ENCODE measurements around the gene PALS1.

The PALS1 gene

GRCh38 chr14:67241411-67242167 is at the start of gene PALS1:
TSS of gene PALS1 (plus strand) at chr14:67241435. CDS start at chr14:67279171, 37,736 bp downstream.
- DNase-seq (ENCODE audit: low read depth, low spot score) = peak; percentile 87

DNA sequence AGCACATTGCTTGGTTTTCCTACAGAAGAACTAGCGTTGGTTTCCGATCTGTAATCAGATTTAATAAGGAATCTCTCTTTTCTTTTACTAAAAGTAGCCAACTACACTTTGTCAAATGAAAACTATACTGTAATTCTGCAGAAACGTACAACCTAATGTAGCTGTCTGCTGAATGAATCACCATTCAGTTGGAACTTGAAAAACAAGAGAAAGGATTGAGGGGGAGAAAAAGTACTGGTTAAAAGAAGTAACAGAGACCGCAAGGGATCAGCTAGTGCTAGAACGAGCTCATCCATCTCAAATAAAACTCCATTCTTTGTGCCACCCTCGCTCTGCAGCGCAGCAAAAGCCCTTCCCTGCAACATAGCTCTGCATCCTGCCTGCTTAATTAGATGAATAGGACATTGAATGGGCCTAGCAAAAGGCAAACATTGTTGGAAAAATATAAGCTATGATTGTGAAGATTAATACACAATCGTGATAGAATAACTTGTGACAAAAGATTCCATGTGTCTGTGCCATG is 49.4 kb upstream of the PALS1 start:
- DNase-seq (ENCODE audit: low read depth, low spot score) = peak; percentile 47

- no peak for DNase-seq (ENCODE audit: low read depth, low spot score)
These were observed 48.9 kb upstream of the PALS1 start for GRCh38 chr14:67192366-67192765.

DNA sequence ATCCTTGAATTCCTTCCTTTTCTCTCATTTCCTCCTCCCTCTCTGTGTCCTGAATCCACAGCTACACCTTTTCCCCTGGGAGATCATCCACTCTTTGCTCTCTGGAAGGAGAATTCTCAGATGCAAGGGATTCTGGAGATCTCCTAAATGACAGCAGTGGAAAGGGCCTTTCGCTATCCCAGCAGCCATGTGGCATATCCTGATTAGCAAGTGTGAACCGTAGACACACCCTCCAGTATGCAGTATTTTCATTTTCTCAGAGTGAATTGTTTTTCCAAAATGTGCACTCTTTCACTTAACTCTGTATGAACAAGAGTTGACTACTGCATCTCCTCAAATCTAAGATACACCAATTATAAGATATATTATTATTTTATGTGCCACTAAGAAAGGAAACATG is 46.0 kb upstream of the PALS1 start:
- DNase-seq (ENCODE audit: low read depth, low spot score) = no peak

- DNase-seq (ENCODE audit: low read depth, low spot score) = peak; percentile 10
These were observed 42.2 kb upstream of the PALS1 start for GRCh38 chr14:67199016-67199415.

DNA sequence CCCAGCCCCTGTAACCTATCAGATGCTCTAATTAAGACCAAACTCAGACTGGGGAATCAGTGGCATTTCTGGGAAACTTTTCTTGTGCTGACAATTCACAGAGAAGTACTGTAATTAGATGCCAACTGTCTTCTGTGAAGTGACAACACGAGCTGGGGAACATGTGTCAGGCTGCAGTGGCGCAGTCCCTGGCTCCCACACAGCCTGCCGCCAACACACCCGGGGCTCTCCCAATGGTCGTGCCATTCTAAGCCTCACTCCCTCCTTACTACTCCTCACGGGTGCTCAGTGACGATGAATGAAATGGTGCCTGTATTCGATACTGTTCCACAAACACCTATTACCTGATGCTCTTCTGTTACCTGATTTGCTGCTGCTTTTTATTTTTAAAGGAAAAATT is 33.4 kb upstream of the PALS1 start:
- DNase-seq (ENCODE audit: low read depth, low spot score) = no peak

GRCh38 chr14:67218126-67218525 is 23.1 kb upstream of the PALS1 start:
- DNase-seq (ENCODE audit: low read depth, low spot score) = no peak

DNA sequence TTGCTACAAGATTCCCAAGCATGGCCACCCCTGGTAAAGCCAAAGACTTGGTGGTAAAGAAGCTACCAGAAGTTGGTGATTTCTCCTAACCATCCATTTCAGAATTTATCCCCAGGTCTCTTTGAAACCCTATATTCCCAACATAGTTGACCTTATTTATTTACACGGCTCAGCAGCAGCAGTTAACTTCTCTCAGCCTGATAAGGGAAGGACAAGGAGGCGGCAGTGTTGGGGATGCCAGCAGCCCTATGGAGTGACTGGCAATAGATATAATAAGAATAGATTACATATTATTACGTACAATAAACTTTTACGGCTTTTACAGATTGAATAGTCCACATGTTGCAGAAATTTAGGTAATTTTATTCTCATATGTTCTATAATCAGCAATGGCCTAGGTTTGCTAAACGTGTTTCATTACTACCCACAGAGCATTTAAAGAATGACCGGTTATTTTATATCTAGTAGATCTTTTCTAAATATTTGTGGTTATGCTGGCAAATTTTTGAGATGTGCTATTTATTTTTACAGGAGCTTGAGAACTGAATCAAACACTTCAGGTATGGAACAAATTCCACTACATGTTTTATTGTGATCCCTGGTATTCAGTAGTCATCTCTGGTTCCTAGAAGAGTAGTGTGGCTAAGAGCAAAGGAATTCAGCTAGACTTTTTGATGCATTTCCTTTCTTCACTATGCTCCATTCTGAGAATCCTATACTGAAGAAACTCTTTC is 19.8 kb upstream of the PALS1 start:
- DNase-seq (ENCODE audit: low read depth, low spot score) = peak; percentile 82

GRCh38 chr14:67221982-67222328 is 19.3 kb upstream of the PALS1 start:
- DNase-seq (ENCODE audit: low read depth, low spot score) = no peak

- no peak for DNase-seq (ENCODE audit: low read depth, low spot score)
These were observed 15.7 kb upstream of the PALS1 start for GRCh38 chr14:67225523-67225922.

DNA sequence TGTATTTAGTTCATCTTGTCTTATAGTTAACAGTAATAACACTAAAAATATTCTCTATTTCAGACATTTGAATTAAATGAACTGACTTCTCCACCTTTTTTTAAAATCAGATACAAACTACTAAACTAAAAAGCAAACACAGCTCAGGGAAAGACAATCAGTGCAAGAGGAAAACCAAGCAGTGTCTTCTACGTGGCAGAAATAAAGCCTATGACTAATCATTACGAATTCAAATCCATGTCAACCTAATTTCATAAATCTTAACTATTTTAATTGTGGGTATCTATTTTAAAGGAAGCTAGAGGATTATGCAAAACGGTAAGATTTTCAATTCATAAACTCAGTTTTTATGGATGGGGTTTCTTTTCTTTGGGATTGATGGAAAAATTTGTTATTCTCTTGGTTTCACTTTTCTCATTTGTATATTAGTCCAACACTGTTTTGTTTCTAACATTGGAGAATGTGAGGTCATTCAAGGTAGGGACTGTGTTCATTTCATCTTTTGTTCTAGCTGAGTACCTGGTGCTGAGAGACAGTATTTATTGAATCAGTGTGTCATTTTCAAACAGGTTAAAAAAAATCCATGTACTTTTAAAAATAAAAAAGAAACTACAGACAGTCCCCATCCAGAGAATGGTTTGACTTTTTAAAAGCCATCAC is 12.8 kb upstream of the PALS1 start:
- DNase-seq (ENCODE audit: low read depth, low spot score) = no peak

DNA sequence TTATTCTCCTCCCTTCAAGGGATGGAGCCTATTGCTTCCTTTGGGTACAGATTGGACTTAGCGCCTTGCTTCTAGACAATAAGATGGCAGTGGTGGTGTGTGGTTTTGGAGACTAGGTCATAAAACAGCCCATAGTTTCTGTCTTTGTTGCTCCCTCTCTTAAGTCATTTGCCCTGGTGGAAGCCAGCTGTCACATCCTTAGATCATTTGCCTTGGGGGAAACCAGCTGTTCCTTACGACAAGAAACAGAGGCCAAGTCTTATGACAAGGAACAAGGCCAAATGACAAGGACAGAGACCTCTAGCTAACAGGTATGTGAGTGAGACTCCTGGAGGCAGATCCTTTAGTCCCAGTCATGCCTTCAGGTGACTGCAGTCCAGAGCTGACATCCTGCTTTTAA is 9.2 kb upstream of the PALS1 start:
- DNase-seq (ENCODE audit: low read depth, low spot score) = no peak

- DNase-seq (ENCODE audit: low read depth, low spot score) = no peak
These were observed 8.6 kb upstream of the PALS1 start for GRCh38 chr14:67232621-67233020.

- DNase-seq (ENCODE audit: low read depth, low spot score) = no peak
These were observed 3.6 kb upstream of the PALS1 start for GRCh38 chr14:67237591-67237990.

DNA sequence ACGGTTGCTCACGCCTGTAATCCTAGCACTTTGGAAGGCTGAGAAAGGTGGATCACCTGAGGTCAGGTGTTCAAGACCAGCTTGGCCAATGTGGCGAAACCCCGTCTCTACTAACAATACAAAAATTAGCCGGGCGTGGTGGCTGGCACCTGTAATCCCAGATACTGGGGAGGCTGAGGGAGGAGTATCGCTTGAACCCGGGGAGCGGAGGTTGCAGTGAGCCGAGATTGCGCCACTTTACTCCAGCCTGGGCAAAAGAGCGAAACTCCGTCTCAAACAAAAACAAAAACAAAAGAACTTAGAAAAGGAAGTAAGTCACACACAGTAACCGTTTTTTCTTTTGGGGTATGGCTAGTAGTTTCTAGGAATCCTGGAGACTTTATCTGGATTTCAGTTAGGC is 1.7 kb upstream of the PALS1 start:
- no peak for DNase-seq (ENCODE audit: low read depth, low spot score)

- no peak for DNase-seq (ENCODE audit: low read depth, low spot score)
These were observed 885 bp upstream of the PALS1 start for GRCh38 chr14:67240168-67240932.

- peak; percentile 100 for DNase-seq (ENCODE audit: low read depth, low spot score)
These were observed 241 bp upstream of the PALS1 start for GRCh38 chr14:67240978-67241410.

- DNase-seq (ENCODE audit: low read depth, low spot score) = no peak
These were observed 859 bp downstream of the PALS1 start for GRCh38 chr14:67242168-67242420.

DNA sequence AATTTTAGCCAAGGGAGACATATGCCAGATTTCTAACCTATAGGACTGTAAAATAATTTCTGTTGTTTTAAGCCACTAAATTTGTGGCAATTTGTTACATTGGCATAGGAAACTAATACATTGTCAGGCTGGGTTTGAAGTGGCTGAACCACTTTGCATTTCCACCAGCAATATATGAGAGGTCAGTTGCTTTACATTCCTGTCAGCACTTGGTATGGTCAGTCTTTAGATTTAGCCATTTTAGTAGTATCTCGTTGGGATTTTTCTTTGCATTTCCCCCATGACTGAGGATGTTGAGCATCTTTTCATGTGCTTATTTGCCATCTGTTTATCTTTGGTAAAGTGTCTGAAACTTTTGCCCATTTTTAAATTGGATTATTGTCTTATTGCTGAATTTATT is 3.9 kb downstream of the PALS1 start:
- no peak for DNase-seq (ENCODE audit: low read depth, low spot score)

DNA sequence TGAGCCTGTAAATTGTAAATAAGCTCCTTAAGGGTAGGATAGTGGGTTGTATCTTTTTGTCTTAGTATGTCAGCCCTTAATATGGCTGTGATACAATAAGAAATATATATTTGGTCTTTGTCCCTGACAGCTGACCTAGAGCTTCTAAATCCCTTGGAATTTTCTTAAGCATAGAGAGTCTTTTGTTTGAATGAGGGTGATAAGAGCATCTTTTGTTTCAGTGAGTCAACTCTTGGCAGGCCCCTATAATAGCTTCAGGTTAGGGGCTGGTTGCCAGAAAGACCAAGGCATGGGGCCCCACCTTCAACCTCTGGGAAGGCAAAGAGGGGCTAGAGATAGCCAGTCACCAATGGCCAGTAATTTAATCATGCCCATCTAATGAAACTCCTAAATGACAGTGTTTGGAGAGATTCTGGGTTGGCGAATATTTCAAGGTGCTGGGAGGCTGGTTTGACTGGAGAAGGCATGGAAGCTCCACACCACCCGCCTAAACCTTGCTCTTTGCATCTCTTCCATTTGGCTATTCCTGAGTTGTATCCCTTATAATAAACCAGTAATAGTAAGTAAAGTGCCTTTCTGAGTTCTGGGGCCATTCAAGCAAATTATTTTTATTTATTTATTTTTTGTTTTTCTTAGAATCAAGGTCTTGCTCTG is 10.5 kb downstream of the PALS1 start:
- peak; percentile 54 for DNase-seq (ENCODE audit: low read depth, low spot score)

- no peak for DNase-seq (ENCODE audit: low read depth, low spot score)
These were observed 11.9 kb downstream of the PALS1 start for GRCh38 chr14:67253076-67253635.

Measured in astrocyte of the hippocampus (primary cell).